AG04449 (cell line): ENCODE results near the gene CELSR1.

Source experiments
- CTCF ChIA-PET: fragments of 350-600 bp; formaldehyde crosslinking; extraction: SDS; loops from one replicate; lab custom pipeline; 2021; ENCODE audit warnings: antibody characterized with exemption; lab: Yijun Ruan, JAX
- POLR2A ChIA-PET: fragments of 400-600, 350-600 bp; formaldehyde crosslinking; extraction: SDS; loops from one replicate; lab custom pipeline; 2020; ENCODE audit warnings: antibody characterized with exemption, inconsistent platforms; lab: Yijun Ruan, JAX
- DNase-seq: peaks from one replicate; pipeline ENCODE4 v3.0.0-alpha.2; 2010; ENCODE audit warnings: low read depth, low spot score
- H3K4me3 ChIP-seq: 2 replicates; pipeline ENCODE4 v1.5.1; 2011; ENCODE audit warnings: low read depth, mild to moderate bottlenecking, control low read depth, low read length
- TF ChIP-seq, protein P1 (sequence below): IDR thresholded peaks from one replicate; pipeline ENCODE4 v1.5.1; 2011; ENCODE audit warnings: mild to moderate bottlenecking, moderate library complexity, low read length, control low read depth, inconsistent platforms; ENCODE audit not compliant: insufficient read depth; ENCODE audit errors: missing control alignments

CELSR1 gene

DNA sequence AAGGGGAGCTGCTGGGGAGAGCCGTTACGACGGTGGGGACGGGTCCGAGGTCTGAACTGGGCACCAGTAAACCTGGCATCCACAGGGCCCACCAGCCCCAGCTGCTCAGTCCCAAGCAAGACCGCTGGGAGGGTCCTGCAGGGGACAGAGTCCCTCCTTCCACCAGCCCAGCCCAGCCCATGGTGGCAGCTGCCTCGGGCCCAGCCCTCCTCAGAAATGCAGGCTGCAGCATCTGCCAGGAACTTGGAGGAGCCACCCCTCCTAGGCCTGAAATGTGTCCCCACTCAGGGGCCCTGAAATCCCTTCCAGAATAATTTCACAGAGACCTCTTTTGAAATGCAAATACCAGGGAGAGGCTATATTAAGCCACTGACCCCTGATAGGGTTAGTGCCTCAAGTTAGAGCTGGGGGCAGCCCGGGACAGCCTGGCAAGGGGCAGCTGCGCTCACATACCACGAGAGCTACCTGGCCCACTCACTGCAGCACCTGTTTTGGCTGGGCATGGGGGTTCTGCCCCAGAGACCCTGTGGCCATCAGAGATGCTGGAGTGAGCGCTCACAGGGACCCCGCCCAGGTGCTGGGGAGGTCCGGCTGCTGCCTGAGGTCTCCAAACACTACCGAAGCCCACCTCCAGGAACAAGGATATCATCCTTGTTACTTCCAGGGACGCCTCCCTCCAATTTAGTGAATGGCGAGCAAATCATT is 53.1 kb downstream of the CELSR1 start:
- TF ChIP-seq, protein P1, sequence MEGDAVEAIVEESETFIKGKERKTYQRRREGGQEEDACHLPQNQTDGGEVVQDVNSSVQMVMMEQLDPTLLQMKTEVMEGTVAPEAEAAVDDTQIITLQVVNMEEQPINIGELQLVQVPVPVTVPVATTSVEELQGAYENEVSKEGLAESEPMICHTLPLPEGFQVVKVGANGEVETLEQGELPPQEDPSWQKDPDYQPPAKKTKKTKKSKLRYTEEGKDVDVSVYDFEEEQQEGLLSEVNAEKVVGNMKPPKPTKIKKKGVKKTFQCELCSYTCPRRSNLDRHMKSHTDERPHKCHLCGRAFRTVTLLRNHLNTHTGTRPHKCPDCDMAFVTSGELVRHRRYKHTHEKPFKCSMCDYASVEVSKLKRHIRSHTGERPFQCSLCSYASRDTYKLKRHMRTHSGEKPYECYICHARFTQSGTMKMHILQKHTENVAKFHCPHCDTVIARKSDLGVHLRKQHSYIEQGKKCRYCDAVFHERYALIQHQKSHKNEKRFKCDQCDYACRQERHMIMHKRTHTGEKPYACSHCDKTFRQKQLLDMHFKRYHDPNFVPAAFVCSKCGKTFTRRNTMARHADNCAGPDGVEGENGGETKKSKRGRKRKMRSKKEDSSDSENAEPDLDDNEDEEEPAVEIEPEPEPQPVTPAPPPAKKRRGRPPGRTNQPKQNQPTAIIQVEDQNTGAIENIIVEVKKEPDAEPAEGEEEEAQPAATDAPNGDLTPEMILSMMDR, result no peak
- CTCF ChIA-PET, result interaction anchor here (0.9 to 1.5 kb wide), 4 partner anchors 8 to 117 kb away, joined by 3 to 4 read pairs (median 4); no protein-coding TSS in a partner anchor
- DNase-seq, result no peak
- POLR2A ChIA-PET, result no interaction called here
- H3K4me3 ChIP-seq, result no peak overlapping the region

- CTCF ChIA-PET, result interaction anchor here (0.9 kb wide), 1 partner anchor 116 kb away, joined by 3 read pairs; no protein-coding TSS in a partner anchor
- DNase-seq, result no peak
- TF ChIP-seq, protein P1, result no peak
- POLR2A ChIA-PET, result no interaction called here
- H3K4me3 ChIP-seq, result no peak overlapping the region
Measured at GRCh38 chr22:46483353-46483752, 54.1 kb downstream of the CELSR1 start.

DNA sequence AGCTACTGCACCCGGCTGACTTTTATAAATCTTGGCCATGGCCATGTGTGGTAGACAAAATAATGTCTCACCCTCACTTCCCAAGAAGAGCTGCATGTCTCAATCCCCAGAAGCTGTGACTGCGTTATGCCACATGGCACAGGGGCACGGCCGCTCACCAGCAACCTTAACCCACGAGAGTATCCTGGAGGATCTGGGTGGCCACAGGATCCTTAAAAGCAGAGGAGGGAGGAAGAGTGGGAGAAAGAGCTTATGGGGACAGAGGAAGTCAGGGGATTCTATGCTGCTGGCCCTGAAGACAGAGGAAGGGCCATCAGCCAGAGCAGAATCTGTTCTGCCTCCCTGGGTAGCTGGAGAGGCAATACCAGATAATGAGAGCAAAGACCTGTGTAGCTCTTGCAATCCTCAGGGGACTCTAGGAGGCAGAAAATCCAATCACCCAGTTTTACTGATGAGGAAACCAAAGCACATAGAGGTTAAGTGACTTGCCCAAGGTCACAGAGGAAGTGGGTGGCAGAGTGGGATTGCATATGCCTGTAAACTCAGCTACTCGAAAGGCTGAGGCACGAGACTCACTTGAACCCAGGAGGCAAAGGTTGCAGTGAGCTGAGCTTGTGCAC is 55.3 kb downstream of the CELSR1 start:
- ChIA-PET CTCF (interaction anchor here (1.3 kb wide), 1 partner anchor 114 kb away, joined by 3 read pairs; no protein-coding TSS in a partner anchor), POLR2A (no interaction called here)
- DNase-seq, result no peak
- no peak overlapping the region for H3K4me3 ChIP-seq
- TF ChIP-seq, protein P1, result no peak

DNA sequence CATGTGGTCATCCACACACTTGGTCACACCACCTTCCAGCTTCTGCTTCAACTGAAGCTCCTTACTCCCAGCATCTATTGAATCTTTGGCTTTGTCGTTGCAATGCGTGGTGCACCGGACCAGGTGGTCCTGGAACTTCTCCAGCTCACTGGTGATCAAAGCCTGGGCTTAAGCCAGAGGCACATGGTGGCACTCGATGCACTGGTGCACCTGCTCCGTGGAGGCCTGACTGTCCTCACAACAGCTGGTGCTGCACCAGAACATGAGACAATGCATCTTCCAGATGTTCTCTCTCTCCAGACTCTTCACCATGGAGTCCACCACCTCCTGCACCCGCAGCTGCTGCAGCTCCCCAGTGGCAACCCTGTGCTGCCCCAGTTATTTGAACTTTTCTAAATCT is 56.0 kb downstream of the CELSR1 start:
- ChIA-PET CTCF (interaction anchor here (1.3 kb wide), 1 partner anchor 113 kb away, joined by 3 read pairs; no protein-coding TSS in a partner anchor), POLR2A (no interaction called here)
- DNase-seq, result no peak
- H3K4me3 ChIP-seq, result no peak overlapping the region
- TF ChIP-seq, protein P1, result no peak

DNA sequence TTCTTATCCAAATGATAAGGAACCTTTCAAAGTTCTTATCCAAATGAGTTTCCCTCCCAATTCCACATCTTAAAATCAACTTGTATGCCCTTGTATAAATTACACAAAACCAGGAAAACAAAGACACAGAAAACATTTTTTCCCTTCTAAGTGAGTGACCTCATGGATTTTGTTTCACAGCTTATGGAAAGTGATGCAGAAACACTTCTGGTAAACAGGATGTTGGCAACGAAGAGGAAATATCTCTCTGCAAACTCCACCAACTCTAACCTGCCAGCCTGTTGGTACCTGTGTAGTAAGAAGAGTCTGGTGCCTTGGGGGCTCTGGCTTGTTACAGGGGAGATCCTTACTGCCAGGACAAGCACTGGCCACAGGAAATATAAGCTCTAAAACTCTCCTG is 57.0 kb downstream of the CELSR1 start:
- CTCF ChIA-PET, result no interaction called here
- POLR2A ChIA-PET, result no interaction called here
- TF ChIP-seq, protein P1, result no peak
- H3K4me3 ChIP-seq, result no peak overlapping the region
- no peak for DNase-seq

GRCh38 chr22:46479046-46479445 is 58.4 kb downstream of the CELSR1 start:
- TF ChIP-seq, protein P1, result no peak
- no peak for DNase-seq
- H3K4me3 ChIP-seq, result no peak overlapping the region
- ChIA-PET CTCF (no interaction called here), POLR2A (no interaction called here)
